ENCODE data around the gene IGSF22.

Gene IGSF22

GRCh38 chr11:18766015-18766414, 40.0 kb upstream of the IGSF22 start:
- Histone ChIP-seq H3K36me3 (ENCODE audit: control insufficient read depth, insufficient read depth, low read length) (no peaks in the 10 kb centered on the region), H3K9me3 (ENCODE audit: control insufficient read depth, insufficient read depth, low read length) (no peaks in the 10 kb centered on the region), H3K9ac (ENCODE audit: low read depth, low read length) (no peak overlapping the region), H3K4me3 (ENCODE audit: low read depth, low read length) (no peak overlapping the region), H3K4me1 (ENCODE audit: control insufficient read depth, insufficient read depth, low read length) (no peaks in the 10 kb centered on the region), H3K27me3 (ENCODE audit: control insufficient read depth, insufficient read depth, low read length) (no peaks in the 10 kb centered on the region), H3K27ac (ENCODE audit: low read depth, low read length) (no peak overlapping the region)

GRCh38 chr11:18765554-18765953, 39.6 kb upstream of the IGSF22 start:
- Histone ChIP-seq H3K27me3 (ENCODE audit: control insufficient read depth, insufficient read depth, low read length) (no peaks in the 10 kb centered on the region), H3K9me3 (ENCODE audit: control insufficient read depth, insufficient read depth, low read length) (no peaks in the 10 kb centered on the region), H3K27ac (ENCODE audit: low read depth, low read length) (no peak overlapping the region)

GRCh38 chr11:18761741-18762140, 35.8 kb upstream of the IGSF22 start:
- Histone ChIP-seq H3K4me3 (ENCODE audit: low read depth, low read length) (no peak overlapping the region), H3K9me3 (ENCODE audit: control insufficient read depth, insufficient read depth, low read length) (no peaks in the 10 kb centered on the region), H3K36me3 (ENCODE audit: control insufficient read depth, insufficient read depth, low read length) (no peaks in the 10 kb centered on the region), H3K27ac (ENCODE audit: low read depth, low read length) (no peak overlapping the region), H3K9ac (ENCODE audit: low read depth, low read length) (no peak overlapping the region), H3K4me1 (ENCODE audit: control insufficient read depth, insufficient read depth, low read length) (no peaks in the 10 kb centered on the region), H3K27me3 (ENCODE audit: control insufficient read depth, insufficient read depth, low read length) (no peaks in the 10 kb centered on the region)

More at GRCh38 chr11:18765554-18765953, 39.6 kb upstream of the IGSF22 start:
- Histone ChIP-seq H3K9ac (ENCODE audit: low read depth, low read length) (no peak overlapping the region), H3K4me3 (ENCODE audit: low read depth, low read length) (no peak overlapping the region), H3K4me1 (ENCODE audit: control insufficient read depth, insufficient read depth, low read length) (no peaks in the 10 kb centered on the region), H3K36me3 (ENCODE audit: control insufficient read depth, insufficient read depth, low read length) (no peaks in the 10 kb centered on the region)

- Histone ChIP-seq H3K36me3 (ENCODE audit: control insufficient read depth, insufficient read depth, low read length) (no peaks in the 10 kb centered on the region), H3K4me3 (ENCODE audit: low read depth, low read length) (no peak overlapping the region), H3K4me1 (ENCODE audit: control insufficient read depth, insufficient read depth, low read length) (no peaks in the 10 kb centered on the region), H3K9ac (ENCODE audit: low read depth, low read length) (no peak overlapping the region), H3K9me3 (ENCODE audit: control insufficient read depth, insufficient read depth, low read length) (no peaks in the 10 kb centered on the region), H3K27me3 (ENCODE audit: control insufficient read depth, insufficient read depth, low read length) (no peaks in the 10 kb centered on the region), H3K27ac (ENCODE audit: low read depth, low read length) (no peak overlapping the region)
Measured at GRCh38 chr11:18761144-18761543, 35.2 kb upstream of the IGSF22 start.

- Histone ChIP-seq H3K9ac (ENCODE audit: low read depth, low read length) (no peak overlapping the region), H3K27me3 (ENCODE audit: control insufficient read depth, insufficient read depth, low read length) (no peaks in the 10 kb centered on the region), H3K9me3 (ENCODE audit: control insufficient read depth, insufficient read depth, low read length) (no peaks in the 10 kb centered on the region), H3K4me1 (ENCODE audit: control insufficient read depth, insufficient read depth, low read length) (no peaks in the 10 kb centered on the region), H3K36me3 (ENCODE audit: control insufficient read depth, insufficient read depth, low read length) (no peaks in the 10 kb centered on the region), H3K27ac (ENCODE audit: low read depth, low read length) (no peak overlapping the region), H3K4me3 (ENCODE audit: low read depth, low read length) (no peak overlapping the region)
Measured at GRCh38 chr11:18757811-18758210, 31.8 kb upstream of the IGSF22 start.

GRCh38 chr11:18756889-18757288, 30.9 kb upstream of the IGSF22 start:
- H3K27me3 ChIP-seq (ENCODE audit: control insufficient read depth, insufficient read depth, low read length) = no peaks in the 10 kb centered on the region
- H3K27ac ChIP-seq (ENCODE audit: low read depth, low read length) = no peak overlapping the region
- H3K4me1 ChIP-seq (ENCODE audit: control insufficient read depth, insufficient read depth, low read length) = no peaks in the 10 kb centered on the region
- no peak overlapping the region for H3K9ac ChIP-seq (ENCODE audit: low read depth, low read length)
- no peak overlapping the region for H3K4me3 ChIP-seq (ENCODE audit: low read depth, low read length)
- H3K36me3 ChIP-seq (ENCODE audit: control insufficient read depth, insufficient read depth, low read length) = no peaks in the 10 kb centered on the region
- H3K9me3 ChIP-seq (ENCODE audit: control insufficient read depth, insufficient read depth, low read length) = no peaks in the 10 kb centered on the region

GRCh38 chr11:18754308-18754707, 28.3 kb upstream of the IGSF22 start:
- H3K36me3 ChIP-seq (ENCODE audit: control insufficient read depth, insufficient read depth, low read length) = no peaks in the 10 kb centered on the region
- no peaks in the 10 kb centered on the region for H3K27me3 ChIP-seq (ENCODE audit: control insufficient read depth, insufficient read depth, low read length)
- no peaks in the 10 kb centered on the region for H3K9me3 ChIP-seq (ENCODE audit: control insufficient read depth, insufficient read depth, low read length)
- H3K27ac ChIP-seq (ENCODE audit: low read depth, low read length) = no peak overlapping the region
- H3K4me3 ChIP-seq (ENCODE audit: low read depth, low read length) = no peak overlapping the region
- H3K4me1 ChIP-seq (ENCODE audit: control insufficient read depth, insufficient read depth, low read length) = peaks cover 6% of the 10 kb centered on the region; the same call in 1 of the 2 replicates
- no peak overlapping the region for H3K9ac ChIP-seq (ENCODE audit: low read depth, low read length)

GRCh38 chr11:18752502-18752901, 26.5 kb upstream of the IGSF22 start:
- Histone ChIP-seq H3K4me1 (ENCODE audit: control insufficient read depth, insufficient read depth, low read length) (peaks cover 6% of the 10 kb centered on the region; the same call in 1 of the 2 replicates), H3K36me3 (ENCODE audit: control insufficient read depth, insufficient read depth, low read length) (no peaks in the 10 kb centered on the region)

GRCh38 chr11:18750944-18751343, 25.0 kb upstream of the IGSF22 start:
- Histone ChIP-seq H3K36me3 (ENCODE audit: control insufficient read depth, insufficient read depth, low read length) (no peaks in the 10 kb centered on the region), H3K4me3 (ENCODE audit: low read depth, low read length) (no peak overlapping the region), H3K27me3 (ENCODE audit: control insufficient read depth, insufficient read depth, low read length) (no peaks in the 10 kb centered on the region), H3K9me3 (ENCODE audit: control insufficient read depth, insufficient read depth, low read length) (no peaks in the 10 kb centered on the region), H3K27ac (ENCODE audit: low read depth, low read length) (no peak overlapping the region), H3K9ac (ENCODE audit: low read depth, low read length) (no peak overlapping the region), H3K4me1 (ENCODE audit: control insufficient read depth, insufficient read depth, low read length) (peaks cover 6% of the 10 kb centered on the region; the same call in 1 of the 2 replicates)

More at GRCh38 chr11:18752502-18752901, 26.5 kb upstream of the IGSF22 start:
- Histone ChIP-seq H3K4me3 (ENCODE audit: low read depth, low read length) (no peak overlapping the region), H3K27me3 (ENCODE audit: control insufficient read depth, insufficient read depth, low read length) (no peaks in the 10 kb centered on the region), H3K9ac (ENCODE audit: low read depth, low read length) (no peak overlapping the region), H3K27ac (ENCODE audit: low read depth, low read length) (no peak overlapping the region), H3K9me3 (ENCODE audit: control insufficient read depth, insufficient read depth, low read length) (no peaks in the 10 kb centered on the region)

- no peak overlapping the region for H3K9ac ChIP-seq (ENCODE audit: low read depth, low read length)
- peak overlapping the region; percentile 56 for H3K27ac ChIP-seq (ENCODE audit: low read depth, low read length)
- H3K4me3 ChIP-seq (ENCODE audit: low read depth, low read length) = no peak overlapping the region
- H3K4me1 ChIP-seq (ENCODE audit: control insufficient read depth, insufficient read depth, low read length) = peaks cover 6% of the 10 kb centered on the region; the same call in 1 of the 2 replicates
- no peaks in the 10 kb centered on the region for H3K27me3 ChIP-seq (ENCODE audit: control insufficient read depth, insufficient read depth, low read length)
- no peaks in the 10 kb centered on the region for H3K9me3 ChIP-seq (ENCODE audit: control insufficient read depth, insufficient read depth, low read length)
- no peaks in the 10 kb centered on the region for H3K36me3 ChIP-seq (ENCODE audit: control insufficient read depth, insufficient read depth, low read length)
Measured at GRCh38 chr11:18749681-18750319, 23.8 kb upstream of the IGSF22 start.

- peaks cover 6% of the 10 kb centered on the region; the same call in 1 of the 2 replicates for H3K4me1 ChIP-seq (ENCODE audit: control insufficient read depth, insufficient read depth, low read length)
- H3K36me3 ChIP-seq (ENCODE audit: control insufficient read depth, insufficient read depth, low read length) = no peaks in the 10 kb centered on the region
- H3K9me3 ChIP-seq (ENCODE audit: control insufficient read depth, insufficient read depth, low read length) = no peaks in the 10 kb centered on the region
- no peaks in the 10 kb centered on the region for H3K27me3 ChIP-seq (ENCODE audit: control insufficient read depth, insufficient read depth, low read length)
- no peak overlapping the region for H3K9ac ChIP-seq (ENCODE audit: low read depth, low read length)
- H3K27ac ChIP-seq (ENCODE audit: low read depth, low read length) = no peak overlapping the region
- no peak overlapping the region for H3K4me3 ChIP-seq (ENCODE audit: low read depth, low read length)
Measured at GRCh38 chr11:18748766-18749365, 22.9 kb upstream of the IGSF22 start.

All from HUES48 (cell line).